Chondrocyte (in vitro differentiated cells): Measurements from ENCODE around the gene PIK3CD. TPM values are rescaled to one million over a fixed set of nuclear protein-coding genes. Genes with fewer than 3 reads are reported as not detected.
"Not testable (repeated sequence)": the region's sequence is repeated elsewhere in the genome, so short reads cannot be mapped to it uniquely, and the experiment has no call there.

ENCODE experiments used
- DNase-seq: peaks from one replicate; pipeline ENCODE4 v3.0.0; 2021; ENCODE audit warnings: mixed read lengths, low spot score
- H3K27ac Mint-ChIP-seq: one replicate; pipeline ENCODE4 v1.8.0; 2021; ENCODE audit warnings: mild to moderate bottlenecking, moderate library complexity, mixed read lengths; ENCODE audit not compliant: unreplicated experiment
- H3K27me3 Mint-ChIP-seq: 2 replicates; pipeline ENCODE4 v1.8.0; 2021; ENCODE audit warnings: low read depth, mixed read lengths
- H3K36me3 Mint-ChIP-seq: 2 replicates; pipeline ENCODE4 v1.8.0; 2021; ENCODE audit warnings: low read depth, mixed read lengths
- H3K4me1 Mint-ChIP-seq: 2 replicates; pipeline ENCODE4 v1.8.0; 2021; ENCODE audit warnings: low read depth, mild to moderate bottlenecking, mixed read lengths
- H3K4me3 Mint-ChIP-seq: one replicate; pipeline ENCODE4 v1.8.0; 2021; ENCODE audit warnings: mild to moderate bottlenecking, moderate library complexity, mixed read lengths; ENCODE audit not compliant: unreplicated experiment
- H3K9me3 Mint-ChIP-seq: 2 replicates; pipeline ENCODE4 v1.8.0; 2021; ENCODE audit warnings: low read depth, mixed read lengths
- CTCF ChIP-seq: fragments of 200-600 bp; sonication (generic); IDR thresholded peaks from 2 replicates; pipeline ENCODE4 v1.5.0; 2021; ENCODE audit warnings: antibody characterized with exemption, mild to moderate bottlenecking, moderate library complexity
- total RNA-seq: library from RNA; stranded (reverse); gene quantifications from 3 replicates; pipeline ENCODE4 v1.2.1, GENCODE V29; 2021

Gene PIK3CD
- total RNA-seq, 1 donor from 2014 or later, result 4.3 TPM

- Mint-ChIP-seq H3K27ac (no peak overlapping the region), H3K4me1 (no peaks in the 10 kb centered on the region), H3K27me3 (no peaks in the 10 kb centered on the region), H3K9me3 (no peaks in the 10 kb centered on the region), H3K4me3 (no peak overlapping the region), H3K36me3 (no peaks in the 10 kb centered on the region)
- TF ChIP-seq CTCF, result no peak
- no peak for DNase-seq
Observed at GRCh38 chr1:9672444-9672843, 20.9 kb downstream of the PIK3CD start.

- no peak for TF ChIP-seq CTCF
- H3K27me3 Mint-ChIP-seq, result no peaks in the 10 kb centered on the region
- no peak for DNase-seq
- H3K4me3 Mint-ChIP-seq, result no peak overlapping the region
- no peaks in the 10 kb centered on the region for H3K4me1 Mint-ChIP-seq
- H3K36me3 Mint-ChIP-seq, result no peaks in the 10 kb centered on the region
- no peaks in the 10 kb centered on the region for H3K9me3 Mint-ChIP-seq
- H3K27ac Mint-ChIP-seq, result no peak overlapping the region
Observed at GRCh38 chr1:9675393-9675792, 23.9 kb downstream of the PIK3CD start.

- not testable (repeated sequence) for H3K9me3 Mint-ChIP-seq, H3K27ac Mint-ChIP-seq, DNase-seq, H3K4me3 Mint-ChIP-seq, H3K27me3 Mint-ChIP-seq, H3K36me3 Mint-ChIP-seq, H3K4me1 Mint-ChIP-seq
Observed at GRCh38 chr1:9676128-9676527, 24.6 kb downstream of the PIK3CD start.

DNA sequence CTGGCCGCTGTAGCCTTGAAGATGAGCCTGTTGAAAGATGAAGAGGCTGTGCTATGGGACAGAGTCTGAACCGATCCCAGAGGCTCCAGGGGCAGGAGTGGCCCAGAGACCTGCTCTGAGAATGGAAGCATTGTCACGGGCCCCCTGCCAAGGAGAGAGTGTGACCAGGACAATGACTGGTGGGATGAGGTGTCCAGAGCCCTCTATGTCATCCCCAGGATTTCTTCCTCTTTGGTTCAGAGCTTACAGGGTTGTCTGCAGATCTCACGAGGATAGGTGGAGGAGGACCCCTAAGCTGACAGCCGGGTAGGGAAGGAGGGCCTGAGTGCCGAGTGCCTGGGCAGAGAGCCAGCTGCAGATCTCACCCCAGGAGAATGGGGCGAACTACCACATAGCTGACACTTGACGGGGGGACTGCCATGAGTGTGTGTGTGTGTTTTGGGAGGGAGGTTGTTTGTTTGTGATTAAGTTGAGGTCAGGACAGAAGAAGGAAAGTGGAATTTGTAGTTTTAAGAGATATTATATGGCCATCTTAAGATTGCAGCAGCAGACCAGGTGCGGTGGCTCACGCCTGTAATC lies 25.4 kb downstream of the PIK3CD start:
- no peak overlapping the region for H3K4me3 Mint-ChIP-seq
- no peaks in the 10 kb centered on the region for H3K9me3 Mint-ChIP-seq
- no peak for TF ChIP-seq CTCF
- no peaks in the 10 kb centered on the region for H3K4me1 Mint-ChIP-seq
- DNase-seq, result no peak
- no peaks in the 10 kb centered on the region for H3K27me3 Mint-ChIP-seq
- H3K36me3 Mint-ChIP-seq, result no peaks in the 10 kb centered on the region
- no peak overlapping the region for H3K27ac Mint-ChIP-seq

GRCh38 chr1:9680091-9680490 lies 28.6 kb downstream of the PIK3CD start:
- no peak overlapping the region for H3K4me3 Mint-ChIP-seq
- TF ChIP-seq CTCF, result no peak
- no peaks in the 10 kb centered on the region for H3K27me3 Mint-ChIP-seq

GRCh38 chr1:9680828-9681227 lies 29.3 kb downstream of the PIK3CD start:
- no peak for TF ChIP-seq CTCF
- DNase-seq, result no peak
- no peak overlapping the region for H3K27ac Mint-ChIP-seq
- H3K27me3 Mint-ChIP-seq, result no peaks in the 10 kb centered on the region
- H3K9me3 Mint-ChIP-seq, result no peaks in the 10 kb centered on the region
- no peak overlapping the region for H3K4me3 Mint-ChIP-seq
- H3K36me3 Mint-ChIP-seq, result no peaks in the 10 kb centered on the region
- no peaks in the 10 kb centered on the region for H3K4me1 Mint-ChIP-seq

More at GRCh38 chr1:9680091-9680490, 28.6 kb downstream of the PIK3CD start:
- Mint-ChIP-seq H3K36me3 (no peaks in the 10 kb centered on the region), H3K4me1 (no peaks in the 10 kb centered on the region), H3K9me3 (no peaks in the 10 kb centered on the region), H3K27ac (no peak overlapping the region)
- no peak for DNase-seq
